A673 (cell line): ENCODE data around the gene CHRM2.

Source experiments
- EZH2 ChIP-seq: fragments of 200-600 bp; sonication (generic); IDR thresholded peaks from 2 replicates; pipeline ENCODE4 v1.6.1; 2017; ENCODE audit warnings: borderline replicate concordance, low read depth, mild to moderate bottlenecking, mixed read lengths, antibody characterized with exemption, low read length; ENCODE audit not compliant: poor library complexity, severe bottlenecking
- TF ChIP-seq, protein P1 (sequence below): fragments of 300-800, 200-600 bp; sonication (generic); conservative IDR thresholded peaks from 2 replicates; pipeline ENCODE4 v1.5.1; 2017; ENCODE audit warnings: low read depth, mild to moderate bottlenecking, antibody characterized with exemption, low read length, moderate library complexity, mixed read lengths

DNA sequence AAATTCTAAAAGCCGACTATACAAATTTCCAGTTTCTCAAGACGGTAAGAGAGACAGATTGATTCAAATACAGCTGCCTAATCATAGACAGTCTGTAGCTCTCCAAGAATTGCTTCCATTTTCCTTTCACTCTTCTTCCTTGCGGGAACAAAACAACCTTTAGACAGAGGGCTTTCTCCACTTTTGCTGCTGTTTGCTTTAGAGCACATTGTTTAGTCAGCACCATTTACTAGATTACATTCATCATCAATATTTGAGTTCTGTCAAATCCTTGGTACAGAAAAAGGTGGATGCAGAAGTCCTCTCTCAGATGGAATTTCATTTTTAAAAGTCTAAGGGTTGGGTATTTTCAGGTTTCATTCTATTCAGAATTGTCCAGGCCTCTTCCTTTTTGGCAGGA lies 137.4 kb downstream of the CHRM2 start:
- TF ChIP-seq, protein P1, sequence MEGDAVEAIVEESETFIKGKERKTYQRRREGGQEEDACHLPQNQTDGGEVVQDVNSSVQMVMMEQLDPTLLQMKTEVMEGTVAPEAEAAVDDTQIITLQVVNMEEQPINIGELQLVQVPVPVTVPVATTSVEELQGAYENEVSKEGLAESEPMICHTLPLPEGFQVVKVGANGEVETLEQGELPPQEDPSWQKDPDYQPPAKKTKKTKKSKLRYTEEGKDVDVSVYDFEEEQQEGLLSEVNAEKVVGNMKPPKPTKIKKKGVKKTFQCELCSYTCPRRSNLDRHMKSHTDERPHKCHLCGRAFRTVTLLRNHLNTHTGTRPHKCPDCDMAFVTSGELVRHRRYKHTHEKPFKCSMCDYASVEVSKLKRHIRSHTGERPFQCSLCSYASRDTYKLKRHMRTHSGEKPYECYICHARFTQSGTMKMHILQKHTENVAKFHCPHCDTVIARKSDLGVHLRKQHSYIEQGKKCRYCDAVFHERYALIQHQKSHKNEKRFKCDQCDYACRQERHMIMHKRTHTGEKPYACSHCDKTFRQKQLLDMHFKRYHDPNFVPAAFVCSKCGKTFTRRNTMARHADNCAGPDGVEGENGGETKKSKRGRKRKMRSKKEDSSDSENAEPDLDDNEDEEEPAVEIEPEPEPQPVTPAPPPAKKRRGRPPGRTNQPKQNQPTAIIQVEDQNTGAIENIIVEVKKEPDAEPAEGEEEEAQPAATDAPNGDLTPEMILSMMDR = no peak
- no peak for TF ChIP-seq EZH2
